HUES6 (cell line): ENCODE data around the gene ZNF578.
"Not testable (repeated sequence)": the region's sequence is repeated elsewhere in the genome, so short reads cannot be mapped to it uniquely, and the experiment has no call there.

Experiments used
- H3K27ac ChIP-seq: 2 replicates; pipeline ENCODE4 v1.7.0; 2013; ENCODE audit warnings: low read depth, mild to moderate bottlenecking, low read length, inconsistent platforms
- H3K27me3 ChIP-seq: 2 replicates; pipeline ENCODE4 v1.6.1; 2013; ENCODE audit warnings: low read length; ENCODE audit not compliant: control insufficient read depth, insufficient read depth
- H3K36me3 ChIP-seq: 2 replicates; pipeline ENCODE4 v1.6.1; 2013; ENCODE audit warnings: low read length; ENCODE audit not compliant: control insufficient read depth, insufficient read depth
- H3K4me1 ChIP-seq: 2 replicates; pipeline ENCODE4 v1.6.1; 2013; ENCODE audit warnings: low read length; ENCODE audit not compliant: control insufficient read depth, insufficient read depth
- H3K4me3 ChIP-seq: 2 replicates; pipeline ENCODE4 v1.5.1; 2013; ENCODE audit warnings: low read depth, low read length
- H3K9ac ChIP-seq: one replicate; pipeline ENCODE4 v1.6.1; 2013; ENCODE audit warnings: mild to moderate bottlenecking, low read length
- H3K9me3 ChIP-seq: 2 replicates; pipeline ENCODE4 v1.6.1; 2013; ENCODE audit warnings: low read depth, low read length; ENCODE audit not compliant: control insufficient read depth, insufficient read depth

Gene ZNF578

GRCh38 chr19:52484111-52484743, 30.9 kb downstream of the ZNF578 start:
- Histone ChIP-seq H3K4me1 (peaks cover 16% of the 10 kb centered on the region; the same call in 1 of the 2 replicates), H3K9me3 (peaks cover 35% of the 10 kb centered on the region), H3K4me3 (peak overlapping the region; percentile 31; the same call in 1 of the 2 replicates), H3K9ac (peak overlapping the region; percentile 80), H3K27ac (peak overlapping the region; percentile 41; the same call in 1 of the 2 replicates)
- H3K36me3 ChIP-seq, H3K27me3 ChIP-seq: not testable (repeated sequence)

DNA sequence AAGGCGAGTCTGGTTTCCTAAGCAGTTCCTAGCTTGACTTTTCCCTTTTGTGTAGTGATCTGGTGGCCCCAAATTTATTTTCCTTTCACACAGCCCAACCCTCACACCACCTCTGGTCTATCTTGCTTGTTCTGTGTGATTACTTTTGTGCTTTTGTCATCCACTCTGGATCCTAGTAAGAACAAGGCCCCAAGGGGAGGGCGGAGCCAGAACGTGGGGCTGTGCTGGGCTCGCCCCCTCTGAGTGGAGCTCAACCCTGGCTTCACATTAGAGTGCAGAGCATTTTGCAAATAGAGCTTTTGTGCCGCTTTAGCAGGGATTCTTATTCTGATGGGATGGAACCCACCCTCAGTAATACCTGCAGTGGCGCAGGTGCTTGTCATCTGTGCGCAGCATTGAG, 31.7 kb downstream of the ZNF578 start:
- peak overlapping the region; percentile 86 for H3K9ac ChIP-seq
- H3K9me3 ChIP-seq, result peaks cover 28% of the 10 kb centered on the region
- H3K4me1 ChIP-seq, result peaks cover 16% of the 10 kb centered on the region; the same call in 1 of the 2 replicates
- H3K36me3 ChIP-seq, H3K27me3 ChIP-seq: not testable (repeated sequence)
- H3K27ac ChIP-seq, result peak overlapping the region; percentile 79
- H3K4me3 ChIP-seq, result peak overlapping the region; percentile 42

DNA sequence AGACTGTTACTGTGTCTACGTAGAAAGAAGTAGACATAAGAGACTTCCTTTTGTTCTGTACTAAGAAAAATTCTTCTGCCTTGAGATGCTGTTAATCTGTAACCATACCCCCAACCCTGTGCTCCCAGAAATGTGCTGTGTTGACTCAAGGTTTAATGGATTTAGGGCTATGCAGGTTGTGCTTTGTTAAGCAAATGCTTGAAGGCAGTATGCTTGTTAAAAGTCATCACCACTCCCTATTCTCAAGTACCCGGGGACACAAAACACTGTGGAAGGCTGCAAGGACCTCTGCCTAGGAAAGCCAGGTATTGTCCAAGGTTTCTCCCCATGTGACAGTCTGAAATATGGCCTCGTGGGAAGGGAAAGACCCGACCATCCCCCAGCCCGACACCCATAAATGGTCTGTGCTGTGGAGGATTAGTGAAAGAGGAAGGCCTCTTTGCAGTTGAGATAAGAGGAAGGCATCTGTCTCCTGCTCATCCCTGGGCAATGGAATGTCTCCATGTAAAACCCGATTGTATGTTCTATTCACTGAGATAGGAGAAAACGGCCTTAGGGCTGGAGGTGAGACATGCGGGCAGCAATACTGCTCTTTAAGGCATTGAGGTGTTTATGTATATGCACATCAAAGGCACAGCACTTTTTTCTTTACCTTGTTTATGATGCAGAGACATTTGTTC, 32.3 kb downstream of the ZNF578 start:
- H3K27me3 ChIP-seq, H3K36me3 ChIP-seq: not testable (repeated sequence)
- H3K4me3 ChIP-seq, result peak overlapping the region; percentile 42
- peak overlapping the region; percentile 86 for H3K9ac ChIP-seq
- H3K27ac ChIP-seq, result peak overlapping the region; percentile 79
- peaks cover 16% of the 10 kb centered on the region; the same call in 1 of the 2 replicates for H3K4me1 ChIP-seq
- peaks cover 23% of the 10 kb centered on the region for H3K9me3 ChIP-seq

DNA sequence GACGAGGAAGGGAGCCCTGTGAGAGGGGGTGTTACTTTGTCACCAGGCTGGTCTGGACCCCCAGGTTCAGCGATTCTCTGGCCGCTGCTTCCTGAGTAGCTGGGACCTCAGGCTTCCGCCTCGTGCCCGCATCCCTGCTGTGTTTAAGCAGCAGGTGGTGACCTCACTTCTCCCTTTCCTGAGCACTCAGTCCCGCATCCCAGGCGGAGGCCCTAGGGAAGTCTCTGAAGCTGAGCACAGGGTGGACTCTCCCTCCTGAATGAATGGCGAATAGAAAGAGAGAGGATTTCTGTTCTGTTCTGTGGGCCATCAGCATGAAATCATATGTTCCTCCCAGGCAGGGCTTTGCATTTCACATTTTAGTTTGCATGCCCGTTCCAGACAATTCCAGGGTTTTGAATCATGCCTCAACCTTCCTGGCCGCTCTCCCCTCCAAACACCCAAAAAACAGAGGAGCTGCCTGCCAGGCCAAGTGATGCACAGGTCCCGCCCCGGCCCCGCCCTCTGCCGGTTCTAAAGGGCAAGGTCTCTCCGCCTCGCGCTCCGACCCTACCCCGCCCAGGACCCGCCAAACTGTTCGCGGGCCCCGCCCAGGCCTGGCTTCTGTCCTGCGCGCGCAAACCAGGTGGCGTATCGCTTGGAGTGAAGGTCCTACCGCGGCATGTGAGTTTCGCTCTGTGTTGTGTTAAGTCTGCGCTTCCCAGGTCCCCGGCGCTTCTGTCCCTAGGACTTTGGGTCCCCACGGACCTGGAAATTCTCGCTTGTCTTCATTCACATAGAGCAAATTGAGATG, 39.0 kb downstream of the ZNF578 start:
- Histone ChIP-seq H3K27ac (no peak overlapping the region; the same call in 1 of the 2 replicates), H3K9ac (peak overlapping the region; percentile 73), H3K4me3 (peak overlapping the region; percentile 74), H3K4me1 (no peaks in the 10 kb centered on the region), H3K27me3 (no peaks in the 10 kb centered on the region), H3K36me3 (no peaks in the 10 kb centered on the region), H3K9me3 (0 out of 2 replicates have a peak, but pooled peaks cover 5% of the 10 kb centered on the region)

GRCh38 chr19:52492994-52493470, 39.7 kb downstream of the ZNF578 start:
- Histone ChIP-seq H3K9me3 (0 out of 2 replicates have a peak, but pooled peaks cover 5% of the 10 kb centered on the region), H3K9ac (peak overlapping the region; percentile 73), H3K27ac (no peak overlapping the region; the same call in 1 of the 2 replicates)

DNA sequence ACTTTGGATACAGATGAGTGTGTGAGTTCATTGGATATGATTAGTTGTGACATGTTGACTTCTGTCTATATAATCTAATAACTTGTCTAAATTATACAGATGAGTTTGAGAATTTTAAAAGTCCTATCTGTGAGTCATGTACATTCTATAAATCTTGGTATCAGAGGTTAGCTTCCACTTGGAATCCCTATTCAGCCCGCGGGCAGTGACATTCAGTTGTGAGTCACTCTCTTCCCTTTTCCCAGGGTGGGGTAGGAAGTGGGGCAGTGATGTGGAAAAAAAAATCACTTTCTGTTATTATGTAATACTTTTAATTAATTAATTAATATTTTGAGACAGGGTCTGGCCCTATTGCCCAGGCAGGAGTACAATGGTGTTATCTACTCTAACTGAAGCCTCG, 41.2 kb downstream of the ZNF578 start:
- no peaks in the 10 kb centered on the region; the same call in 1 of the 2 replicates for H3K4me1 ChIP-seq
- no peaks in the 10 kb centered on the region for H3K9me3 ChIP-seq

More at GRCh38 chr19:52492994-52493470, 39.7 kb downstream of the ZNF578 start:
- Histone ChIP-seq H3K36me3 (no peaks in the 10 kb centered on the region), H3K4me3 (peak overlapping the region; percentile 74), H3K4me1 (no peaks in the 10 kb centered on the region), H3K27me3 (no peaks in the 10 kb centered on the region)

DNA sequence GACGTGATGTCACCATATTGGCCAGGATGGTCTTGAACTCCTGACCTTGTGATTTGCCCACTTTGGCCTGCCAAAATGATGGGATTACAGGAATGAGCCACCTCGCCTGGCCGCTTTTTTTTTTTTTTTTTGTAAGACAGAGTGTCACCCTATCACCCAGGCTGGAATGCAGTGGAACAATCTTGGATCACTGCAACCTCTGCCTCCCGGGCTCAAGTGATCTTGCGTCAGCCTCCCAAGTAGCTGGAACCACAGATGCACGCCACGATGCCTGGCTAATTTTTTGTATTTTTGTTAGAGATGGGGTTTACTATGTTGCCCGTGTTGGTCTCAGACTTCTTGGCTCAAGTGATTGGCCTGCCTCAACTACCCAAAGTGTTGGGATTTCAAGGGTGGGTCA, 45.2 kb downstream of the ZNF578 start:
- Histone ChIP-seq H3K9ac (no peak overlapping the region), H3K4me1 (peaks cover 8% of the 10 kb centered on the region), H3K36me3 (peaks cover 9% of the 10 kb centered on the region), H3K27me3 (peaks cover 7% of the 10 kb centered on the region; the same call in 1 of the 2 replicates), H3K27ac (no peak overlapping the region), H3K9me3 (no peaks in the 10 kb centered on the region), H3K4me3 (no peak overlapping the region)

More for the DNA sequence above, 41.2 kb downstream of the ZNF578 start:
- Histone ChIP-seq H3K36me3 (no peaks in the 10 kb centered on the region; the same call in 1 of the 2 replicates), H3K27ac (no peak overlapping the region), H3K9ac (no peak overlapping the region), H3K27me3 (peaks cover 7% of the 10 kb centered on the region; the same call in 1 of the 2 replicates), H3K4me3 (no peak overlapping the region)

GRCh38 chr19:52500474-52500873, 47.1 kb downstream of the ZNF578 start:
- not testable (repeated sequence) for H3K9ac ChIP-seq, H3K27me3 ChIP-seq, H3K27ac ChIP-seq, H3K4me3 ChIP-seq, H3K4me1 ChIP-seq, H3K9me3 ChIP-seq
- peaks cover 16% of the 10 kb centered on the region for H3K36me3 ChIP-seq

GRCh38 chr19:52500991-52501390, 47.6 kb downstream of the ZNF578 start:
- H3K9ac ChIP-seq, H3K27me3 ChIP-seq, H3K4me3 ChIP-seq, H3K4me1 ChIP-seq, H3K27ac ChIP-seq, H3K9me3 ChIP-seq: not testable (repeated sequence)
- H3K36me3 ChIP-seq, result peaks cover 21% of the 10 kb centered on the region

DNA sequence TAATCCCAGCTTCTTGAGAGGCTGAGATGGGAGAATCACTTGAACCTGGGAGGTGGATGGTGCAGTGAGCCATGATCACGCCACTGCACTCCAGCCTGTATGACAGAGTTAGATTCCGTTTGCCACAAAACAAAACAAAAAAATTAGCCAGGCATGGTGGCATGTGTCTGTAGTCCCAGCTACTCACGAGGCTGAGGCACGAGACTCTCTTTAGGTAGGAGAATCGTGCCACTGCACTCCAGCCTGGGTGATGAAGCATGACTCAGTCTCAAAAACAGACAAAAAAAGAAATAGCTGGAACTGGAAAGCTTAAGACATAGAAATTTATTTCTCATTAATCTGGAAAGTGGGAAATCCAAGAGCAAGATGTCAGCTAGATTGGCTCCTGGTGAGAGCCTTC, 53.9 kb downstream of the ZNF578 start:
- H3K9me3 ChIP-seq, result no peaks in the 10 kb centered on the region; the same call in 1 of the 2 replicates
- H3K4me1 ChIP-seq, result no peaks in the 10 kb centered on the region
- H3K27ac ChIP-seq, result no peak overlapping the region
- no peaks in the 10 kb centered on the region for H3K27me3 ChIP-seq
- H3K9ac ChIP-seq, result no peak overlapping the region
- no peak overlapping the region for H3K4me3 ChIP-seq
- peaks cover 55% of the 10 kb centered on the region for H3K36me3 ChIP-seq
